Adipocyte (in vitro differentiated cells): ENCODE measurements around the gene APOL3.
A peak's percentile ranks its signal among the peaks of the same experiment; 100 is the strongest.
"Not testable (repeated sequence)": the region's sequence is repeated elsewhere in the genome, so short reads cannot be mapped to it uniquely, and the experiment has no call there.

Experiments
- DNase-seq: peaks from one replicate; pipeline ENCODE4 v3.0.0-alpha.2; 2015; ENCODE audit warnings: low read depth
- H3K27me3 ChIP-seq: replicated peaks from 2 replicates; pipeline ENCODE4 v1.7.0; 2013; ENCODE audit warnings: mild to moderate bottlenecking, low read length, moderate library complexity; ENCODE audit not compliant: control insufficient read depth, insufficient read depth
- H3K36me3 ChIP-seq: 2 replicates; pipeline ENCODE4 v1.7.0; 2013; ENCODE audit warnings: low read length, mild to moderate bottlenecking, moderate library complexity; ENCODE audit not compliant: control insufficient read depth, insufficient read depth, severe bottlenecking
- H3K4me1 ChIP-seq: 2 replicates; pipeline ENCODE4 v1.7.0; 2013; ENCODE audit warnings: mild to moderate bottlenecking, low read length, moderate library complexity; ENCODE audit not compliant: control insufficient read depth, insufficient read depth
- H3K4me3 ChIP-seq: 2 replicates; pipeline ENCODE4 v1.7.0; 2013; ENCODE audit warnings: mild to moderate bottlenecking, low read length, moderate library complexity
- H3K9ac ChIP-seq: 2 replicates; pipeline ENCODE4 v1.7.0; 2013; ENCODE audit warnings: mild to moderate bottlenecking, low read length, moderate library complexity
- H3K9me3 ChIP-seq: 2 replicates; pipeline ENCODE4 v1.7.0; 2013; ENCODE audit warnings: mild to moderate bottlenecking, low read length, moderate library complexity; ENCODE audit not compliant: control insufficient read depth

The APOL3 gene

DNA sequence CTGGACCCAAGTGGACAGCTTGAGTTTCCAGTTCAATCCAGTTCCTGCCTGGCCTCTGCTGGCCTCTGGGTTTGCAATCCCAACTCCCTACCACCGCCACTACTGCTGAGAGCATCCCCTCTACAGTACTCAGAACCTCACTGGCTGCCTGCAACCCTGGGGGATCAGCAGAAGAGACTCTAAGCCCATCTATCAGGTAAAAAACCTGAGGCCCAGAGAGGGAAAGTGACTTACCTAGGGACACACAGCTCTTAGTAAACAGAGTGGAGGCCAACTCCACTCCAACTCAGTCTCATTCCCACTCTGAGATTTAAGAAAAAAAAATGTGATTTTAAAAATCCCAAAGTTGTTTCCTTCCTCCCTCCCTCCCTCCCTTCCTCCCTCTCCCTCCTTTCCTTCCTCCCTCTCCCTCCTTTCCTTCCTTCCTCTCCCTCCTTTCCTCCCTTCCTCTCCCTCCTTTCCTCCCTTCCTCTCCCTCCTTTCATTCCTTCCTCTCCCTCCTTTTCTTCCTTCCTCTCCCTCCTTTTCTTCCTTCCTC lies 34.5 kb downstream of the APOL3 start:
- Histone ChIP-seq H3K36me3 (no peaks in the 10 kb centered on the region), H3K27me3 (peaks cover 10% of the 10 kb centered on the region), H3K9me3 (no peaks in the 10 kb centered on the region)

DNA sequence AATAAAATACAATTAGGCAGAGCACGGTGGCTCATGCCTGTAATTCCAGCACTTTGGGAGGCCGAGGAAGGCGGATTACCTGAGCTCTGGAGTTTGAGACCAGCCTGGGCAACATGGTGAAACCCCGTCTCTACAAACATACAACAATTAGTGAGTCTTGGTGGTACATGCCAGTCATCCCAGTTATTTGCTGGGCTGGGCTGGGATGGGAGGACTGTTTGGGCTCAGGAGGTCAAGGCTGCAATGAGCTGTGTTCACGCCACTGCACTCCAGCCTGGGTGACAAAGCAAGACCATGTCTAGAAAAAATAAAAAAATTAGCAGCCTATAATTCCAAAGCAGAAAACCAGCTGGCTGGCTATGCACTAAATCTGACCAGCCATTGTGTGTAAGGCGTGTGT lies 35.1 kb downstream of the APOL3 start:
- no peaks in the 10 kb centered on the region for H3K4me1 ChIP-seq
- no peak overlapping the region for H3K4me3 ChIP-seq
- H3K9me3 ChIP-seq: no peaks in the 10 kb centered on the region
- no peak overlapping the region for H3K9ac ChIP-seq
- H3K36me3 ChIP-seq: no peaks in the 10 kb centered on the region
- DNase-seq: no peak
- H3K27me3 ChIP-seq: peaks cover 5% of the 10 kb centered on the region

More for the DNA sequence above, 34.5 kb downstream of the APOL3 start:
- Histone ChIP-seq H3K9ac (no peak overlapping the region), H3K4me1 (no peaks in the 10 kb centered on the region), H3K4me3 (no peak overlapping the region)
- no peak for DNase-seq

GRCh38 chr22:36124666-36125065 lies 35.9 kb downstream of the APOL3 start:
- Histone ChIP-seq H3K36me3 (no peaks in the 10 kb centered on the region), H3K9ac (peak overlapping the region; percentile 16), H3K27me3 (no peaks in the 10 kb centered on the region), H3K4me1 (no peaks in the 10 kb centered on the region), H3K9me3 (no peaks in the 10 kb centered on the region), H3K4me3 (no peak overlapping the region)
- no peak for DNase-seq

GRCh38 chr22:36123673-36124630 lies 36.6 kb downstream of the APOL3 start:
- Histone ChIP-seq H3K36me3 (no peaks in the 10 kb centered on the region), H3K27me3 (no peaks in the 10 kb centered on the region), H3K4me1 (no peaks in the 10 kb centered on the region), H3K9me3 (no peaks in the 10 kb centered on the region), H3K9ac (peak overlapping the region; percentile 68), H3K4me3 (peak overlapping the region; percentile 60)
- peak; percentile 98 for DNase-seq

DNA sequence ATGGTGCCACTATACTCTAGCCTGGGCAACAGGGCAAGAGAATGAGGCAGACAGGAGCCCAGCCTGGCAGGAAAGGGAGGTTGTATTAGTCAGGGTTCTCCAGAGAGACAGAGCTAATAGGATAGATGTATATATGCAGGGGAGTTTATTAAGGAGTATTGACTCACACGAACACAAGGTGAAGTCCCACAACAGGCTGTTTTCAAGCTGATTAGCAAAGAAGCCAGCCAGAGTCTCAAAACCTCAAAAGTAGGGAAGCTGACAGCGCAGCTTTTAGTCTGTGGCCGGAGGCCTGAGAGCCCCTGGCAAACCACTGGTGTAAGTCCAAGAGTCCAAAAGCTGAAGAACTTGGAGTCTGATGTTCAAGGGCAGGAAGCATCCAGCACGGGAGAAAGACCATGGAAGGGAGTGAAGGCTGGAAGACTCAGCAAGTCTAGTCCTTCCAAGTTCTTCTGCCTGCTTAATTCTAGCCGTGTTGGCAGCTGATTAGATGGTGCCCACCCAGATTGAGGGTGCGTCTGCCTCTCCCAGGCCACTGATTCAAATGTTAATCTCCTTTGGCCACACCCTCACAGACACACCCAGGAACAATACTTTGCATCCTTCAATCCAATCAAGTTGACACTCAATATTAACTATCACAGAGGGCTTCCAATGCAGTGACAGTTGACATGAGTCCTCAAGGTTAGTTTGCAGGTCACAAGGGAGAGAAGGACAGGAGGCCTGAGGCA lies 39.8 kb downstream of the APOL3 start:
- not testable (repeated sequence) for H3K9me3 ChIP-seq, H3K4me3 ChIP-seq, DNase-seq, H3K27me3 ChIP-seq, H3K36me3 ChIP-seq, H3K4me1 ChIP-seq, H3K9ac ChIP-seq

DNA sequence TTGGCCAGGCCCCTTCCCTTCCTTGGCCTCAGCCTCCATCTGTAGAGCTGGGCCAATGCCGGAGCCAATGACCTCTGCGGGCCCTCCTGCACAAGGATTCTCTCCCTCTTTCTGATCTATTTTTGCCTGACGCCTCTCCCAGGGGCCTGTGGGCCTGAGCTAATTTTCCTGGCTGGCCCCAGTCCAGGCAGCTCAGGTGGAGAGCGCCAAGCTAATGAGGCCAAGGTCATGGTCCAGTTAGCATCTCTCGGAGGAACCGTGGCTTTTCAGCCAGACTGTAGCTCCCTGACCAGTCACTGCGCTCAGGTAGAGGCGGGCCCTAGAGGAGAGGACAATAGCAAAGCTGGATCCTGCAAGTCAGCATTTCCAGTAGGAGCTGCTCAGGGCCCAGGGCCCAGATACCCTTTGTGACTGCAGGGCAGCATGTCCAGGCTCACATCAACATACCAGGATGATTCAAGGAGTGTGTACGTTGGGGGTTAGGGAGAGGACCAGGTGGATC lies 43.5 kb downstream of the APOL3 start:
- Histone ChIP-seq H3K27me3 (no peaks in the 10 kb centered on the region), H3K4me3 (no peak overlapping the region), H3K4me1 (no peaks in the 10 kb centered on the region), H3K9ac (no peak overlapping the region), H3K9me3 (no peaks in the 10 kb centered on the region), H3K36me3 (no peaks in the 10 kb centered on the region)
- DNase-seq: no peak

DNA sequence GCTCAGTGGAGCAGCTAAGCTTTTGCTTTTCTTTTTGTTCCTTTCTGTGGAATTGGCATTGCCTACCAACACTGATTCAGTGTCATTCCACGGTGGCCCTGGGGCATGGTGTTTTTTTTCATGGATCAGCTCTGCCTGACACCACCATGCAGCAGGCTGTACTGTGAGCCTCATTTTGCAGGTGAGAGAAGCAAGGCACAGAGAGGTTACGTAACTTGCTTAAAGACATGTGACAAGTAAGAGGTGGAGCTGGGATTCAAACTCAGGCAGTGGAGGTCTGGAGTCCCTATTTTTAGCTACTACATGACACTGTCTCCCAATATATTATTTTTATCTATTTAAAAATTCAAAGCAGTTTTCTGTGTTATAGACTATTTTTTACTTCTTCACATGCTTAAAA lies 44.4 kb downstream of the APOL3 start:
- no peaks in the 10 kb centered on the region for H3K4me1 ChIP-seq
- H3K9me3 ChIP-seq: no peaks in the 10 kb centered on the region
- no peak overlapping the region for H3K9ac ChIP-seq
- no peaks in the 10 kb centered on the region for H3K27me3 ChIP-seq
- DNase-seq: no peak
- no peaks in the 10 kb centered on the region for H3K36me3 ChIP-seq
- no peak overlapping the region for H3K4me3 ChIP-seq

DNA sequence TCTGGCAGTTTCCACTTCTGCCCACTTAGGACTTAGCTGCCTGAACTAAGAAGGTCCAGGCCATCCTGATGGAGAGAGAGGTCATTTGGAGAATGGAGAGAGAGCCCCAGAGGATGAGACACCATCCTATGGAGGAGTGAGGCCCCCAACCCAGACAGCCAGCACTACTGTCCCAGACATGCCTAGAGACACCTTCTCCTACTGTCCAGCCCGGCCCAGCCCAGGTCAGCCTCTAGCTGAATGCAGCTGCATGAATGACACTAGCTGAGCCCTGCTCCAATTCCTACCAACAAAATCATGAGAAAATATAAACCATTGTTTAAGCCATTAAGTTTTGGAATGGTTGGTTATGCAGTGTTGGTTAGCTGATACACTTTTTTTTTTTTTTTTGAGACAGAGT lies 47.4 kb downstream of the APOL3 start:
- Histone ChIP-seq H3K9me3 (no peaks in the 10 kb centered on the region), H3K4me3 (no peak overlapping the region), H3K36me3 (no peaks in the 10 kb centered on the region), H3K9ac (no peak overlapping the region), H3K27me3 (no peaks in the 10 kb centered on the region), H3K4me1 (peaks cover 4% of the 10 kb centered on the region)
- no peak for DNase-seq

GRCh38 chr22:36111316-36111715 lies 49.2 kb downstream of the APOL3 start:
- Histone ChIP-seq H3K9ac (no peak overlapping the region), H3K4me1 (peaks cover 4% of the 10 kb centered on the region), H3K9me3 (no peaks in the 10 kb centered on the region), H3K36me3 (no peaks in the 10 kb centered on the region), H3K27me3 (no peaks in the 10 kb centered on the region), H3K4me3 (no peak overlapping the region)
- no peak for DNase-seq

GRCh38 chr22:36110306-36110881 lies 50.2 kb downstream of the APOL3 start:
- no peak for DNase-seq
- Histone ChIP-seq H3K27me3 (no peaks in the 10 kb centered on the region), H3K9ac (no peak overlapping the region), H3K36me3 (no peaks in the 10 kb centered on the region), H3K9me3 (no peaks in the 10 kb centered on the region), H3K4me3 (no peak overlapping the region), H3K4me1 (peaks cover 4% of the 10 kb centered on the region)

GRCh38 chr22:36107436-36107835 lies 53.1 kb downstream of the APOL3 start:
- no peaks in the 10 kb centered on the region for H3K9me3 ChIP-seq
- no peaks in the 10 kb centered on the region for H3K27me3 ChIP-seq
- no peak overlapping the region for H3K4me3 ChIP-seq
- peaks cover 4% of the 10 kb centered on the region for H3K4me1 ChIP-seq
- no peaks in the 10 kb centered on the region for H3K36me3 ChIP-seq
- DNase-seq: no peak
- no peak overlapping the region for H3K9ac ChIP-seq
